Retinal pigment epithelial cell (primary cell): Measurements from ENCODE around the gene ANKRD11.

Source experiments
- DNase-seq: peaks from one replicate; pipeline ENCODE4 v3.0.0-alpha.2; 2010; ENCODE audit warnings: low read depth
- H3K4me3 ChIP-seq: 2 replicates; pipeline ENCODE4 v1.5.1; 2011; ENCODE audit warnings: mild to moderate bottlenecking, low read length, control low read depth, moderate library complexity
- CTCF ChIP-seq: conservative IDR thresholded peaks from 2 replicates; pipeline ENCODE4 v1.5.1; 2011; ENCODE audit warnings: low read depth, low read length, control low read depth, inconsistent platforms

Gene ANKRD11

DNA sequence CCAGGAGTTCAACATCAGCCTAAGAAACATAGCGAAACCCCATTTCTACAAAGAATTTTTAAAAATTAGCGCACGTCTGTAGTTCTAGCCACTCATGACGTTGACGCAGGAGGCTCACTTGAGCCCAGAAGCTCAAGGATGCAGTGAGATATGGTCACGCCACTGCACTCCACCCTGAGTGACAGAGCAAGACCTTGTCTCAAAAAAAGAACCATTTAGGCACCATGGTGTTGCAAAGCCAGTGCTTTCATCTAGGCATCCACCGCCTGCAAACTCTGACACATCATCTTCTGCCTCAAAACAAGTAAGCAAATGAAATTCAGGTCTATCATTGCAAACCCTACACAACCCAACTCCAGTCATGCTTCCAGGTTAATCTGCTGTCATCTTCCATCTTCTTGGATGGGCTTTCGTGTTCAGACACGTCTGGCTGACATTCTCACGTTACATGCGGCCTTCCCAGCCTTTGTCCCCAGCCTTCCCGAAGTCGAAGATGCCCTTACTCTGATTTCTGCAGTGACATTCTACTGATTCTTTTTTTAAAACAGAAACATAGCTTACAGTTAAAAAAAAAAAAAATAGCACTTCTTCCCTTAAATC is 8.9 kb downstream of the ANKRD11 start:
- H3K4me3 ChIP-seq: no peak overlapping the region
- TF ChIP-seq CTCF: no peak
- DNase-seq: no peak

DNA sequence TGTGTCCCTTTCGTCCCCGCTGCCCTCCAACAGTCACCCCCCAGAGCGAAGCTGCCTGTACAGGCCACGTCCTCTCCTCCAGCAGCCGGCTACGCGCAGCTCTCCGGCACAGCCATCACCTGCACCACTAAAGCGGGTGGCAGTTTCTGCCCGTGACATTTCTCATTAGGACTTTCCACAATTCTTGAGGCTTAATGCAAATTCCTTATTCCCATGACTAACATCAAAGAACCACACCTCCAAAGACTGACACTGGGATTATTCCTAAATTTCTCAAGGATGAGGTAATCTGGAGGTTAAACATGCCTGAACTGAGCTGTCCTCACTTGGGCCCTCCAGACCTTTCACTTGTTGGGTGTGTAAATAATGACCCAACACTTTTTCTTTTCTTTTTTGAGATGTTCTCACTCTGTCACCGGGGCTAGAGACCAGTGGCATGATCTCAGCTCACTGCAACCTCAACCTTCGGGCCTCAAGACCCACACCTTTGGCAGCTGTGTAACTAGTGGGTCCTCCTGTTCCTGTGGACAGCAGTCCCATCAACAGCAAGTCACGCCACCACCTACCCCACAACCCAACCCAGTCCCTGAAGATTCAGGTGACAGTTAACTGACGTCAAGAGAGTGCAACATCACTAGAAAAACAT is 11.7 kb downstream of the ANKRD11 start:
- TF ChIP-seq CTCF: no peak
- H3K4me3 ChIP-seq: no peak overlapping the region

DNA sequence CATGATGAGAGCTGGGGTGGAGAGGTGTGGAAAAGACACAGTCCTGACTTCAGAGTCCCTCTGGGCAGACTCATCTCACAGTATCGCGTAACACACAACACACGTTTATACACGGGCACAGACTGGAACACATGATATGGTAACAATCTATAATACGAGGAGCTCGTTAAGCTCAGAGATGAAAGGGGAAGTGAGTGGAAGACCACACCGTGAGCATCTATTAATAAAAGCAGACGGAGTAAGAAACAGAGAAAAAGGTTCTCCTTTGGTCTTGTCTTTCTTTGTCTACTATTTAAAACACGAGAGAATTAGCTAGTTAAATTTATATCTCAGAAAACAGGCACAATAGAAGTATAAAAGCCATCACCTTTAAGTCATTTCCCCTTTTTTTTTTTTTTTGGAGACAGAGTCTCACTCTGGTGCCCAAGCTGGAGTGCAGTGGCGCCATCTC is 13.5 kb downstream of the ANKRD11 start:
- no peak for DNase-seq
- TF ChIP-seq CTCF: no peak
- H3K4me3 ChIP-seq: no peak overlapping the region

More for the DNA sequence above, 11.7 kb downstream of the ANKRD11 start:
- no peak for DNase-seq

GRCh38 chr16:89476379-89476778 is 14.0 kb downstream of the ANKRD11 start:
- no peak overlapping the region for H3K4me3 ChIP-seq
- no peak for TF ChIP-seq CTCF
- DNase-seq: no peak

GRCh38 chr16:89475144-89475543 is 15.2 kb downstream of the ANKRD11 start:
- TF ChIP-seq CTCF: no peak
- no peak overlapping the region for H3K4me3 ChIP-seq
- no peak for DNase-seq

DNA sequence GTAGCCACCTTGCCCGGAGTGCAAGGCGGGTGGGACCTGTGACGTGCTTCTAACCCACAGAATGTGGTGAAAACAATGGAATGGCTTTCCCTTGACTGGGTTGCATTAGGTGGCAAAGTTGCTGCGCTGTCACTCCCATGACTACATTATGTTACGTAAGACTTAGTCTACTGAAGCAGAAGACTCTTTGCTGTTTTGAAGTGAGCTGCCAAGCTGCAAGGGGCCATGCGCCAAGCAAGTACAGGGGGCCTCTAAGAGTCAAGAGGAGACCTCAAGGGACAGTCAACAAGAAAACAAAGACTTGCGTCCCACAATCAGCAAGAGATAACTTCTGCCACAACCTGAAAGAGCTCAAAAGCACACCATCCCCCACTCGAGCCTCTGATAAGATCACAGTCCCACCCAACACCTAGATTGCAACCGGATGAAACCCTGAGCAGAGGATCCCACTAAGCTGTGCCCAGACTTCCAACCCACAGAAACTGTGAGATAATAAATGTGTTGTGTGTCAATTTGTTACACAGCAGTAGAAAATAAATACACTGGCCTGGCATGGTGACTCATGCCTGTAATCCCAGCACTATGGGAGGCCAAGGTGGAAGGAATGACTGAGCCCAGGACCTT is 16.5 kb downstream of the ANKRD11 start:
- peak; percentile 71 for DNase-seq
- no peak overlapping the region for H3K4me3 ChIP-seq
- TF ChIP-seq CTCF: no peak

- H3K4me3 ChIP-seq: no peak overlapping the region
- DNase-seq: no peak
- no peak for TF ChIP-seq CTCF
Observed at GRCh38 chr16:89473136-89473712, 17.1 kb downstream of the ANKRD11 start.
